Measurements from ENCODE around the gene CCDC148.

The CCDC148 gene

GRCh38 chr2:158456309-158457066 is at the start of gene CCDC148, which contains the start of gene PKP4:
Gene CCDC148 (minus strand): TSS chr2:158456753. CDS start chr2:158456439, 314 bp downstream.
Gene PKP4 (plus strand): TSS chr2:158456952. CDS start chr2:158533185, 76,233 bp downstream.
- DNase-seq (ENCODE audit: low spot score), result peak; percentile 81

GRCh38 chr2:158505448-158505934 is 48.9 kb upstream of the CCDC148 start:
- DNase-seq (ENCODE audit: low spot score), result no peak

GRCh38 chr2:158504088-158504487 is 47.5 kb upstream of the CCDC148 start:
- DNase-seq (ENCODE audit: low spot score), result no peak

GRCh38 chr2:158502974-158503373 is 46.4 kb upstream of the CCDC148 start:
- DNase-seq (ENCODE audit: low spot score), result no peak

GRCh38 chr2:158501301-158501700 is 44.7 kb upstream of the CCDC148 start:
- no peak for DNase-seq (ENCODE audit: low spot score)

GRCh38 chr2:158500333-158500732 is 43.8 kb upstream of the CCDC148 start:
- no peak for DNase-seq (ENCODE audit: low spot score)

- DNase-seq (ENCODE audit: low spot score), result no peak
Measured at GRCh38 chr2:158499383-158499782, 42.8 kb upstream of the CCDC148 start.

- DNase-seq (ENCODE audit: low spot score), result no peak
Measured at GRCh38 chr2:158498749-158499136, 42.2 kb upstream of the CCDC148 start.

GRCh38 chr2:158498043-158498748 is 41.6 kb upstream of the CCDC148 start:
- DNase-seq (ENCODE audit: low spot score), result no peak

GRCh38 chr2:158497486-158497885 is 40.9 kb upstream of the CCDC148 start:
- no peak for DNase-seq (ENCODE audit: low spot score)

- DNase-seq (ENCODE audit: low spot score), result no peak
Measured at GRCh38 chr2:158496986-158497385, 40.4 kb upstream of the CCDC148 start.

GRCh38 chr2:158495175-158495574 is 38.6 kb upstream of the CCDC148 start:
- DNase-seq (ENCODE audit: low spot score), result no peak

GRCh38 chr2:158493458-158493857 is 36.9 kb upstream of the CCDC148 start:
- no peak for DNase-seq (ENCODE audit: low spot score)

- no peak for DNase-seq (ENCODE audit: low spot score)
Measured at GRCh38 chr2:158491072-158491471, 34.5 kb upstream of the CCDC148 start.

- DNase-seq (ENCODE audit: low spot score), result no peak
Measured at GRCh38 chr2:158489366-158490112, 33.0 kb upstream of the CCDC148 start.

- DNase-seq (ENCODE audit: low spot score), result peak; percentile 35
Measured at GRCh38 chr2:158488442-158489216, 32.1 kb upstream of the CCDC148 start.

GRCh38 chr2:158487419-158487818 is 30.9 kb upstream of the CCDC148 start:
- no peak for DNase-seq (ENCODE audit: low spot score)

- DNase-seq (ENCODE audit: low spot score), result no peak
Measured at GRCh38 chr2:158486970-158487325, 30.4 kb upstream of the CCDC148 start.

GRCh38 chr2:158486150-158486969 is 29.8 kb upstream of the CCDC148 start:
- no peak for DNase-seq (ENCODE audit: low spot score)

GRCh38 chr2:158484892-158485556 is 28.5 kb upstream of the CCDC148 start:
- DNase-seq (ENCODE audit: low spot score), result no peak

Measured in COLO829 (cell line).